ENCODE results near the gene NSMCE1.

Gene NSMCE1

GRCh38 chr16:27245276-27246172 is 23.0 kb downstream of the NSMCE1 start:
- in situ Hi-C loops (cut with MboI; ENCODE audit: low sequenced_read_pairs): no loop called here

GRCh38 chr16:27244363-27244755 is 24.2 kb downstream of the NSMCE1 start:
- in situ Hi-C loops (cut with MboI; ENCODE audit: low sequenced_read_pairs): no loop called here

GRCh38 chr16:27243725-27244362 is 24.7 kb downstream of the NSMCE1 start:
- in situ Hi-C loops (cut with MboI; ENCODE audit: low sequenced_read_pairs): no loop called here

- in situ Hi-C loops (cut with MboI; ENCODE audit: low sequenced_read_pairs): no loop called here
Measured at GRCh38 chr16:27242868-27243590, 25.5 kb downstream of the NSMCE1 start.

GRCh38 chr16:27242398-27242797 is 26.2 kb downstream of the NSMCE1 start:
- in situ Hi-C loops (cut with MboI; ENCODE audit: low sequenced_read_pairs): no loop called here

GRCh38 chr16:27241658-27242057 is 26.9 kb downstream of the NSMCE1 start:
- in situ Hi-C loops (cut with MboI; ENCODE audit: low sequenced_read_pairs): no loop called here

- in situ Hi-C loops (cut with MboI; ENCODE audit: low sequenced_read_pairs): no loop called here
Measured at GRCh38 chr16:27240948-27241531, 27.5 kb downstream of the NSMCE1 start.

GRCh38 chr16:27239906-27240655 is 28.5 kb downstream of the NSMCE1 start:
- in situ Hi-C loops (cut with MboI; ENCODE audit: low sequenced_read_pairs): loop anchor here (10.0 kb wide), 1 partner anchor 135 kb away; no protein-coding TSS in a partner anchor

- in situ Hi-C loops (cut with MboI; ENCODE audit: low sequenced_read_pairs): loop anchor here (10.0 kb wide), 1 partner anchor 136 kb away; no protein-coding TSS in a partner anchor
Measured at GRCh38 chr16:27239026-27239425, 29.5 kb downstream of the NSMCE1 start.

GRCh38 chr16:27238591-27238990 is 30.0 kb downstream of the NSMCE1 start:
- in situ Hi-C loops (cut with MboI; ENCODE audit: low sequenced_read_pairs): loop anchor here (10.0 kb wide), 1 partner anchor 136 kb away; no protein-coding TSS in a partner anchor

- in situ Hi-C loops (cut with MboI; ENCODE audit: low sequenced_read_pairs): loop anchor here (10.0 kb wide), 1 partner anchor 137 kb away; no protein-coding TSS in a partner anchor
Measured at GRCh38 chr16:27238016-27238587, 30.5 kb downstream of the NSMCE1 start.

GRCh38 chr16:27237219-27238015 is 31.2 kb downstream of the NSMCE1 start:
- in situ Hi-C loops (cut with MboI; ENCODE audit: low sequenced_read_pairs): loop anchor here (10.0 kb wide), 1 partner anchor 137 kb away; no protein-coding TSS in a partner anchor

GRCh38 chr16:27236635-27237218 is 31.8 kb downstream of the NSMCE1 start:
- in situ Hi-C loops (cut with MboI; ENCODE audit: low sequenced_read_pairs): loop anchor here (10.0 kb wide), 1 partner anchor 138 kb away; no protein-coding TSS in a partner anchor

- in situ Hi-C loops (cut with MboI; ENCODE audit: low sequenced_read_pairs): loop anchor here (10.0 kb wide), 1 partner anchor 139 kb away; no protein-coding TSS in a partner anchor
Measured at GRCh38 chr16:27235938-27236245, 32.7 kb downstream of the NSMCE1 start.

- in situ Hi-C loops (cut with MboI; ENCODE audit: low sequenced_read_pairs): loop anchor here (10.0 kb wide), 1 partner anchor 140 kb away; no protein-coding TSS in a partner anchor
Measured at GRCh38 chr16:27235055-27235937, 33.3 kb downstream of the NSMCE1 start.

- in situ Hi-C loops (cut with MboI; ENCODE audit: low sequenced_read_pairs): loop anchor here (10.0 kb wide), 1 partner anchor 140 kb away; no protein-coding TSS in a partner anchor
Measured at GRCh38 chr16:27234603-27235002, 34.0 kb downstream of the NSMCE1 start.

GRCh38 chr16:27234171-27234570 is 34.4 kb downstream of the NSMCE1 start:
- in situ Hi-C loops (cut with MboI; ENCODE audit: low sequenced_read_pairs): loop anchor here (10.0 kb wide), 1 partner anchor 141 kb away; no protein-coding TSS in a partner anchor

Measured in HL-60/S4 treated with phorbol 12-myristate 13-acetate at 8.2 ng/mL for 4 days and 3 days (cell line).